ENCODE measurements around the gene RAB34. TPM values are rescaled to one million over a fixed set of nuclear protein-coding genes. Genes with fewer than 3 reads are reported as not detected.

RAB34 gene
- total RNA-seq, 1 donor from 2014 or later: 149 TPM

GRCh38 chr17:28712032-28712704, 5.5 kb downstream of the RAB34 start:
- peak; percentile 56 for DNase-seq (ENCODE audit: low spot score)

DNA sequence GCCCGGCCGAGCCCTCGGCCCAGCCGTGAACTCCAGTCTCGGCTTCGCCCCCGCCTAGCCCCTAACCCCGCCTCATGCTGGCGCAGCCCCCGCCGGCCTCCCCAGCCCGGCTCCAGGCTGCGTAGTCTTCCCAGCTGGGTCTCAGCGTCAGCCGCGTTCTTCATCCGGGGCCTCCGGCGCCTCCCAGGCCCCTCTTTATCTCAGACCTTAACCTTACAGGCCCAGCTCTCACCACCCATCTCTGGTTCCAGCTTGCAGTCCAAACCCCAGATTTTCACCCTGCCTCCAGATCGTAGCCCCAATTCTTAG, 6.0 kb downstream of the RAB34 start, which contains the start of gene PROCA1:
PROCA1 (minus strand) TSS at position 166 of the 309 bp plus-strand sequence. CDS start 228 bp downstream, outside the sequence.
- DNase-seq (ENCODE audit: low spot score): no peak

- DNase-seq (ENCODE audit: low spot score): peak; percentile 96
Observed at GRCh38 chr17:28710861-28711722, 6.6 kb downstream of the RAB34 start.

DNA sequence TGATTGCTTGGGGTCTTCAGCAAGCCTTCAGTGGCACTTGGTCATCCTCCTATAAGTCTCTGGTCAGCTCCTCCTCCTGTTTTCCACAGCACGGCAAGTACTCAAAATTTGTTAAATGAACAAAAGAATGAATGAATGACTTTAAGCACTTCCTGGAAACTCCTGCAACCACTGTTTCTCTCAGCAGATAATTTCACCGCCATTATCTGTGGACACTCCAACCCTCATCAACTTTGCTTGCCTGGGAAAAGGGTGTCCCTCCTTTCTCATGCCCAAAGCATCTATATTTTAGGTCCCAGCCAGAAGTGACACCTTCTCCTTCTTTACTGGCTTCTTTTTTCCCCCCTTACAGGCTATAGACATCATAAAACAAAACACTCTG, 10.3 kb downstream of the RAB34 start:
- DNase-seq (ENCODE audit: low spot score): no peak

DNA sequence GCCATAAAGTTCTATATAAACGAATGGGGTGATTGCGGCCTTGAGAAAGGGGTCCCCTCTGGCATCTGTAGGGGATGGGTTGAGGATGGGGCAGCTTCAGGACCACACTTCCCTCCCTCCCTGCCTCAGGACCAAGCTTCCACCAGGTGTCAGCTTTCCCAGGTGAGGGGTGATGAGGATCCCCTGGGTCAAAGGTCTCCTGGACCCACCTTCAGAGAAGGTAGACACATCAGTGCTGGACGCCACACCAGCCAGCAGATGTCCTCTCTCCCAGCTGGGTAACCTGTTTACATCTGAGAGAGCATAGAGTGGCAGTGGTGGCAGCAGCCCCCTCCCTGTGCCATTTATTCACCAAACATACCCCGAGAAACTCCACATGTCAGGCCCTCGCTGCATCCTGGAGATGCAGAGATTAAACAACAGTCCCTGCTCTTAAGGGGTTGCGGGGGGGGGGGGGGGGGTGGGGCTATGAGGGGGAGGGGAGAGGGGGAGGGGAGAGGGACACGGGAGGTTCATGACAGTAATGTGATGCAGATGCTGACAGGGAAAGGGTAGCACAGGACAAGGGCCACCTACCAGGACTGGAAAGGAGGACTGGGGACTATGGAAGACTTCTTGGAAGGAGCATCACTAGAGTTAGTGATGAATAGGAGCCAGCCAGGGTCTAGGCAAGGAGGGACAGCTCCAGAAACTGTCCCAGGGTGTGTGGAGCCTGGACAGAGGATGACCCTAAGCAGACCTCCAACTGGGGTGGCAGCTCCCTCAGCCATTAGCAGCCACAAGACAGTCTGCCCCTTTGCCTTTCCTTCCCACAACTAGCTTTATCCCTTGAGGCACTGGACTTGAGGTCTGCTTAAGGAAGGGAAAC, 11.0 kb downstream of the RAB34 start:
- no peak for DNase-seq (ENCODE audit: low spot score)

- no peak for DNase-seq (ENCODE audit: low spot score)
Observed at GRCh38 chr17:28705728-28706334, 11.8 kb downstream of the RAB34 start.

DNA sequence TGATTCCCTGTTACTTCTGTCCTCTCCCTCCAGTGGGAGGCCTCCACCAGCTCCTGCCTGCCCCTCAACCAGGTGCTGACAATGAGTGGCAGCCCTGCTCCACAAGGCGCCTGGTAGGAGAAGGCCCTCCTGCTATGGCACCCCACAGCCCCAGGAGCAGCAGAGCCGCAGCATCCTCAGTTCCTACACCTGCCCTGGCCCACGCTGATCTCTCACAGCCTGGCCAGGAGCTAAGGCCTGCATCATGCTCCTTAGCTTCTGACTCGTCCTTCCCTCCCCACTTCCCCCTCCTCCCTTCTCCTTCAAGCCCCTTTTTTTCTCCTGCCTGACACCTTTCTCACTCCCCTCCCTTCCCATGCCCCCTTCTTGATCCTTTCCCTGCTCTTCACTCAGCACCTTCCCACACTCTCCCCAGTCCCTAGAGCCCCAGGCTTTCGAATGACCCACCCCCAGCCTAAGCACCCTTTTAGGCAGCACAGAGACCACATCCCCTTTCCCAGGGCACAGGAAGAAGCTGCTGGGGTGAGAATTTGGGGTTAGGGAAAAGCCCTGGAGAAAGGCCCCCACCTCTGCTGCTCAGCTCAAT, 12.5 kb downstream of the RAB34 start:
- DNase-seq (ENCODE audit: low spot score): no peak

DNA sequence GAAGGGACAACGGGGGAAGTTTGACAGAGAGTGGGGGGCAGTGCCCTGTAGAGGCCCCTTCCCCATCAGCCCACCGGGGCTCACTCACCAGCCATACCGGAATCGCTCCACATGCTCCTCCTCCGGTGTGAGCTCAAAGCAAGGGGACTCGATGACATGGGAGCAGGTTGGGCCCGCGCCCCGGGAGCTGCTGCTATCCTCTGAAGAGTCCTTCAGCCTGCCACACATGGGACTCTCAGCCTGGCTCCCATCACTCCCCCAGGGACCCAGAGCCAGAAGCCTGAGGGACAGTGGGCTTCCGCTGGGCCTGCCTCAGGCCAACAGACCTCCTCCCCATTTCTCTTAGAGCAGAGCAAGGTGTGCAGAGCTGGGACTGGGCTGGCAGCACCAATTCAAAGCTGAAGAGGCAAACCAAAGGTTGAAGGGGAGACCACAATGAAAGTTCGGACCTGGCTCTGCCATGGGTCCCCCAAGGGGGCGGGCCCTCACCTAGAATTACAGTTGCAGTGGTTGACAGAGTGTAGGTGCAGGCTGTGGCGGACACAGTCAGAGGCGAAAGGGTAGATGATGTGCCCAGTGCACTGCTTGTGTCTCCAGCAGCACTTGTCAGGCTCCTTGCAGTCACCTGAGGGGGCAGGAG, 13.3 kb downstream of the RAB34 start:
- no peak for DNase-seq (ENCODE audit: low spot score)

DNA sequence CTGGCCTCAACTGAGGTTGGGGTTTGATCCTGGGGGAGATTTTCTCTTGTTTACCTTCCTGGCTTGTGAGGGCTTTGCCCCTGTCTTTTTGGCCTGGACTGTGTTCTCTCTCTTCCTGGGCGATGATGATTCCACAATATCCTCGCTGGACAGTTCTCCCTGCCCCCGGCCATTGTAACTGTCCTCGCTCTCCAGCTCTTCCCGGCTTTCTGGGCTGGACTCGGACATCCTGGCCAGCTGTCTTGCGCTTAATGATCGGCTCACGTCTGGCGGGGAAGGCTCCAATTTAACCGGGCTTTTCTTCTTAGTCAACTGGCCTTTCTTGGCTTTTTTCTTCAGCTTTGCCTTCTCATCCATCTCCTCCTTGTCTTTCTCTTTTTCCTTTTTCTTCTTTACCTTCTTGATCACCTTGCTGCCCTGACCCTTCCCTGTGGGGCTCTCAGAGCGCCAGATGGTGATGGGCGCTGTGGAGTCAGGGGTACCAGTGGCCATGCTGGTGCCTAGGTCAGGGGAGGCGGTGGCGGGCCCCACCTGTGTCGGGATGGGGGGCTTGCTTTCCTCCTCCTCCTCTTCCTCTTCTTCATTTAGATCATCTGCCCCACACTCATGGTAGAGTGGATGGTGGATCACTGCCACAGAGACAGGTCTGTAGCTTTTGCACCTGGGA, 14.0 kb downstream of the RAB34 start:
- no peak for DNase-seq (ENCODE audit: low spot score)

GRCh38 chr17:28702752-28703150, 14.9 kb downstream of the RAB34 start:
- no peak for DNase-seq (ENCODE audit: low spot score)

DNA sequence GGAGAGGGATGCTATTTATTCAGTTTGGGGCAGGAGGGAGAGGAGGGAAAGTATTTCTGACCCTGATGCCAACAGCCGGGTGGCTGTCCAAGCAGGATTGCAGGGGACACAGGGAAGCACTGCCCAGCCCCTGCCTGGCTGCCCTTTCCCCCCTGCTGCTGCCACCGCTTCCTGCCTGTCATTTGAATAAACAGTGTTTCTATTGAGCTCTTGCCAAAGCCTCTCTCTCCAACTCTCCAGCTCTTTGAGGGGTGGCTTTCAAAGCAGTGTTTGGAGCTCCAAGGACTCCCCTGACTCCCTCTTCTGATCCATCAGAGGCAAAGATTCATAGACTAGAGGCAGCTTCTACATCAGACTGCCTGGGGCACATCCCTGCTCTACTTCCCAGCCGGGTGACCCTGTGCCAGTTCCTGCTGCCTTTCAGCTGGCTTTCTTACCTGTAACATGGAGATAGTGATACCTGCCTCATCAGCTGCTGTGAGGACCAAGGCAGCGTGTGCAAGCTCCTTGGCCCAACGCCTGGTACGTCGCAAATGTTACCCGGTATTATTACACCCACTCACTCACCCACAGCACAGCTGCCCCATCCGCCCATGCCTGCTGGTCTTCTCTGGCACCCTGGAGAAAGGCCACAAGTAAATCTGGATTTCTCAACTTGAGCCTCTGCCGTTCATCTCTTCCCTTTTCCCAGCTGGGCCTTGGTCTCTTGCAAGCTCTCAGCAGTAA, 15.5 kb downstream of the RAB34 start:
- no peak for DNase-seq (ENCODE audit: low spot score)

DNA sequence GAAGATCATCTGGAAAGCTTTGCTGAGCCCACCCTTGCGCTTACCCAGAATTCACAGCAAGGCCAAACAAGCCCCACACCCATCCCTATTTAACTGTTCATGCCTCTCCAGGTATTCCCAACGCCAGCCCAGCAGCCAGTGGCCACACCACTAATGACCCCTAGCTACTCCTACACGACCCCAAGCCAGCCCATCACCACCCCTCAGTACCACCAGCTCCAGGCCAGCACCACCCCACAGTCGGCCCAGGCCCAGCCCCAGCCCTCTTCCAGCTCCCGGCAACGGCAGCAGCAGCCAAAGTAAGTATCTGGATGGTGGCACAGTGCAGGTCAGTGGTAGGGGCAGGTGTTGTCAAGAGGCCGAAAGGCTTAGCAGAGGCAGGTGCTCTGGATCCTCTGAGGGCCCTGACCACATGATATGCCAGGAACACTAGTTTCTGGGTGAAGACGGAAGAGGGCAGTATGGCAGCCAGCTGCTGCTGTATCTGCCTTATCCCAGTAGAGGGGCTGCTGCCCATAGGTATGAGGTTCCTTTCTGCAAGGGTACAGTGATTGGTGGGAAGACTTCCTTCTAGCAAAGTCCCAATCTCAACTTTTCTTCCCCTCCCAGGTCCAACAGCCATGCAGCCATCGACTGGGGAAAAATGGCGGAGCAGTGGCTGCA, 16.7 kb downstream of the RAB34 start:
- no peak for DNase-seq (ENCODE audit: low spot score)

DNA sequence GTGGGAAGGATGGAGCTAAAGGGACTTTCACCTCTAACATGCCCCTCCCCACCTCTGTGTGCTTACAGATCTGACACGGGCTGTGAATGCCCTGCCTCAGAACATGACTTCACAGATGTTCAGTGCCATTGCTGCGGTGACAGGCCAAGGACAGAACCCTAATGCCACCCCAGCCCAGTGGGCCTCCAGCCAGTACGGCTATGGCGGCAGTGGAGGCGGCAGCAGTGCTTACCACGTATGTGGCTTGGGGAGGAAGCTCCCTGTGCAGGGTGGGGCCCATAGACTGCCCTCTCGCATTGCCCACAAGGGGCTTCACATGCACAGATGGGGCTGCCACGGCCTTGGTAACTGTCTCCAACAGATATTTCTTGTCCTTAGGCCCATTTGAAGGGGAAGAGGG, 17.4 kb downstream of the RAB34 start:
- no peak for DNase-seq (ENCODE audit: low spot score)

- DNase-seq (ENCODE audit: low spot score): no peak
Observed at GRCh38 chr17:28698253-28698941, 19.3 kb downstream of the RAB34 start.

DNA sequence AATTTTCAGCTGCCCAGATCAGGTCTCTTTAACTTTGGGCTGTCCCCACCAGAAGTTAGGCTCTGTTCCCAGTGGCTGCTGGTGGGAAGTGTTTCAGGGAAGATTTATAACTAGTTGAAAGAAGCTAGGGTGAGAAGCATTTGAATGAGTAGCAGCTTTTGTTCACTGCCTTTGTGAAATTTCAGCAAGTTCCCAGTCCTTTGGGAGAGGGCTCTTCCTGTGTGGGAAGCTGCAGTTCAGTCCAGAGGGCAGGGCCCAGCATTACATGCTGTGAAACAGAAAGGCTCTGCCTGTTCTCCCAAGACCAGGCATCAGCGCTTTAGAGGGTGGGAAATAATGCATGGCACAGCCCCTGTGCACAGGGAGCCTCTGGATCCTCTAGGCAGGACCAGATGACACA, 23.8 kb downstream of the RAB34 start:
- DNase-seq (ENCODE audit: low spot score): no peak

GRCh38 chr17:28689011-28689410, 28.7 kb downstream of the RAB34 start:
- DNase-seq (ENCODE audit: low spot score): no peak

GRCh38 chr17:28688481-28688880, 29.2 kb downstream of the RAB34 start:
- no peak for DNase-seq (ENCODE audit: low spot score)

DNA sequence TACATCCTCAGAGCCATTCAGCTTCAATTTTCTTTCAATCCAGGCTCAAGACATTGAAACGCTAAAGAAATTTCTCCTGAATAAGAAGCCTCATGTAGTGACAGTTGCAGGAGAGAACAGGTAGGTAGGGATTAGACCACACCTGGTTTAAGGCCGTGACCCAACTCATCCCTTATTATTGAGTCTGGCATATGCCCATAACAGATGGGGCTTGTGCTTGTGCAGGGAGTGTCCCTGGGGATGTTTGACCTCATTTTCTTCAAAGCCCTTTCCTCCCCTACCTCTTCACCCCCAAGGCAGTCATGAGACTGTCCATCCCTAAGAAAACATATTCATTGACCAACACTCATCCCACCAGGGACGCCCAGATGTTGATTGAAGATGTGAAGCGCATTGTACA, 31.4 kb downstream of the RAB34 start:
- DNase-seq (ENCODE audit: low spot score): no peak

Data from umbilical cord (tissue), 2 donors.